ENCODE data around the gene ADTRP.

The ADTRP gene

GRCh38 chr6:11774426-11774825, 4.2 kb downstream of the ADTRP start:
- in situ Hi-C loops (cut with MboI; ENCODE audit: low sequenced_read_pairs), result no loop called here

GRCh38 chr6:11773581-11773980, 5.0 kb downstream of the ADTRP start:
- in situ Hi-C loops (cut with MboI; ENCODE audit: low sequenced_read_pairs), result no loop called here

DNA sequence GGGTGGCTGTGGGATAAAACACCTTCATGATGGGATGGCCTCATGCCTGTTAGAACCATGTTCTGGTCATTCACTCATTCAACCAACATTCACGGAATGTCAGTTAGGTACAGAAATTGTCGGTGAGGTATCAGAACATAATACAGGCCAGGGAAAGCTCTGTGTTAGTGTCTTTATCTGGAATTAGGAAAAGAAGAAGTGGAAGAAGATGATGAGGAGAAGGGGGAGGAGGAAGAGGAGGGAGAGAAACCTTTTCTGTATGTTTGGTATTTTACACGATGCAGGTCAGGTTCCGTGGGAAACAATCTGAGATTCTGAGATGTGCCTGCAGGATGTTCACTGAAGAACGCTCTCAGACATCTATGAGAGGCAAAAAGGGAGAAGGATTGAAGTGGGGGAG, 5.6 kb downstream of the ADTRP start:
- in situ Hi-C loops (cut with MboI; ENCODE audit: low sequenced_read_pairs), result no loop called here

GRCh38 chr6:11772109-11772825, 6.3 kb downstream of the ADTRP start:
- in situ Hi-C loops (cut with MboI; ENCODE audit: low sequenced_read_pairs), result no loop called here

DNA sequence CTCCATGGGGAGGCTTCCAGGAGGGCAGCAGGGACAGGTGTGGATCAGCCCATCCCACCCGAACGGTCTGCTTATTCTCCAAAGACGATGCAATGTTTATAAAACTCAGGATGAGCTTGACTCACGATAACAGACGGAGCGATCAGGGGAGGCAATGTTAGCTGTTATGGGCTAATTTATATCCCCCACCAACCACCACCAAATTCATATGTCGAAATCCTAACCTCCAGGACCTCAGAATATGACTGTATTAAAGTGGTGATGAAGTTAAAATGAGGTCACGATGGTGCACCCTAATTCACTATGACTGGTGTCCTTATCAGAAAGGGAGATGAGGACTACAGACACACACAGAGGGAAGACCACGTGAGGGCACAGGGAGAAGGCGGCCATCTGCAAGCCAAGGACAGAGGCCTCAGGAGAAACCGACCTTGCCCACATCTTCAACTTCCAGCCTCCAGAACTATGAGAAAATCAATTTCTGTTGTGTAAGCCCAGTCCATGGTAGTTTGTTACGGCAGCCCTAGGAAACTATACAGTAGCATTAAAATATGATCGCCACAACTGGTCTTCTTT, 7.0 kb downstream of the ADTRP start:
- in situ Hi-C loops (cut with MboI; ENCODE audit: low sequenced_read_pairs), result no loop called here

DNA sequence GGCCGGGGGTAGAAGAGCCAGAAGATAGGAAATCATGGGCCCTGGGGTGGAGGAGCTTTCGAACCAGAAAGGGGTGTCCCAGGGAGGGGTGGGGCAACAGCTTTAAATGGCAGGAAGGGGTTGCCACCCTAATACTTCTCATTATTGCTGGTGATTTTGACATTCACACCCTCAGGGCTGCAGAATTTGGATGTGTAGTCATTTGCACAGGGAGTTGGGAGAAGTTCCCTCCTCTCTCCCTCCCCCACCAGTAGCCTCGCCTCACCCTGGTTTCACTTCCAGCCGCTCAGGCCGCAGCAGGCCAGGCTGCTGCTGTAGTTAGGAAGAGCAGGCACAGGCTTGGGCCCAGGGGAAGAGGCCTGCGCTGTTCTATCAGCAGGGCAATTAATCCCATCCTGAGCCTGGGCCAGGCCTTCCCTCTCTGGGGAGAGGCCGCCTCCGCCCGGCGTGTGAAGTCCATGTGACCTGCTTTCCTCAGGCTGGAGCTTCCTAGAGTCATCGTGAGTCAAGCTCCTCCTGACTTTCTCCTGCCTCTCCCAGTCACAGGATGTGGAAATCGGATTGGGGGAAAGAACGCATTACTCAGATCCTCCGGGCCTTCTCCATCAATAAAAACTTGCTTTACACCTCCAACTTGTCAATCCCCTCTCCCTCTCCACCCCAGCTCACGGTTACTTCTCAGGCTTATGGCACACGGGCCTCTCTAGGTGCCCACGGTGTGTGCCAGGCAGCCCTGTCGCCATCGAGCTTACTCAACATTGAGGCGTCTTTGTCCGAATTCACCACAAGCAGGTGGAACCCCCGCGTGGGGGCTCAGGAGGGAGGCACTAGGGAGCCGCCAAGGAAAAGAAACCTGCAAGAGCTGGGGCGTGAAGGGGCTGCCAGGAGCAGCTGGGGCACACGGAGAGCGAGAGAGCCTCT, 7.8 kb downstream of the ADTRP start:
- in situ Hi-C loops (cut with MboI; ENCODE audit: low sequenced_read_pairs), result no loop called here

- in situ Hi-C loops (cut with MboI; ENCODE audit: low sequenced_read_pairs), result no loop called here
Observed at GRCh38 chr6:11769811-11770545, 8.6 kb downstream of the ADTRP start.

- in situ Hi-C loops (cut with MboI; ENCODE audit: low sequenced_read_pairs), result no loop called here
Observed at GRCh38 chr6:11769244-11769643, 9.4 kb downstream of the ADTRP start.

DNA sequence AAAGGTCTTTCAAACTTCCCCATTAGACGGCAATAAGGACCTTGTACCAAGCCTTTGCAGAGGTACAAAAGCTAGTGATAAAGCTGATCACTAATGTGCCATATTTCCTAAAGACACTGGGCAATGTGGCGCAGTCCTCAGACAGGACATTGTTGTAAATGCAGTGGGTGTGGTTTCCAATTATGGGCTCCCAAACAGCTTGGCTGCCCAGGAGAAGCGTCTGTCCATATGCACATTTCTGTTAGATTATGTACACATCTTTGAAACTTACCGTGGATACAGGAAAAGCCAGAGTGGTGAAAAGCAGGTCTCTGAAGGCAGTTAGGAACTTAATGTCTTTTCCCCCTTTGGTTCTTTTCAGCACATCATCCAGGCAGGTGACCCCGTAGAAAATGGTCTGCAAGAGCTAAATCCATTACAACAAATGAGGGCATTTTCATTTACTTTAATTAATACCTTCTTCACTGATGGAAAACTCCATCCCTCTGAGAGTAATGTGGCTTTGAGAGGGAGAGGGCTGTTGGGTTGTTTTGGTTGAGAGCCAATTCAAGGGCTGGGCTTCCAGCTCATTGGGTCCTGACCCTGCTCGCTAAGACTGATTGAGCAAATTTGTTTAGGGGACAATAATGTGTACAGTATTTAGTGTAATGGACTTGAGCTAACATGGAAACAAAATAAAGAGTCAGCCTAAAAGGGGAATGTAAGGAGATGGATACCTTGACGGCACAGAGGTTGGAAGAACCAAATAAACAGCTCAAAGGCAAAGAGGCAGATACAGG, 10.4 kb downstream of the ADTRP start:
- in situ Hi-C loops (cut with MboI; ENCODE audit: low sequenced_read_pairs), result no loop called here

DNA sequence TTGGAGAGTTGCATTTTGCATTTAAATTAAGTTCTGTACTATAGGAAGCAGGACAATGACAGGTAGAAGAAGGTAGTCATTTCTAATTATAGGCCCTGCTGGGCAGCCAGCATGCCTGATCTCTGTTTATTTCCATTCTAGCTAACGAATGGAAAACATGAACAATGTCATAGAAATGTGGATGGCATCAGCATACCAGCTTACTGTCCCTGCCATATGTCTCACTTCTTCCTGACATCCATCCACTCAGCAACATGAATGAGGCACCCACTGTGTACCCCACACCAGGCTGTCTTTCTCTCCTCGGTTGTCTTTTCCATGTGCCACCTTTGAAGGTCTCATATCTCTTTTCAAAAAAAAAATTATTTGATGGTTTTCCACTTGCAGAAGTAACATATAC, 11.1 kb downstream of the ADTRP start:
- in situ Hi-C loops (cut with MboI; ENCODE audit: low sequenced_read_pairs), result no loop called here

- in situ Hi-C loops (cut with MboI; ENCODE audit: low sequenced_read_pairs), result no loop called here
Observed at GRCh38 chr6:11766589-11767450, 11.8 kb downstream of the ADTRP start.

GRCh38 chr6:11766043-11766442, 12.6 kb downstream of the ADTRP start:
- in situ Hi-C loops (cut with MboI; ENCODE audit: low sequenced_read_pairs), result no loop called here

DNA sequence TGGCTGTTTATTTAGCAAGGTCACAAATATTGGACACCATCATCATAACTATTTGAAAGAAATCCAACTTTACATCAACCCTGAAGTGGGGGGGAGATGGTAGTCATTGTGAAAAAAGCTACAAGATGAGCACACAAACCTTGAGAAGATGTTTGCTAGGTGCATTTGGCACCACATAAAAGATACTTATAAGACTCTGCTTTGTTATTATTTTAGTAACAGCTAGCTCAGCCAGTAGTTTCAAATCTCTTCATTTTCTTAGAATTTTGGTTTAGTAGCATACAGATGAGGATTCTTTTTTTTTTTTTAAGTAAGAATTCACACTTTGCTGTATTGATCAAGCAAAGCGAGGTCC, 14.4 kb downstream of the ADTRP start:
- in situ Hi-C loops (cut with MboI; ENCODE audit: low sequenced_read_pairs), result no loop called here

DNA sequence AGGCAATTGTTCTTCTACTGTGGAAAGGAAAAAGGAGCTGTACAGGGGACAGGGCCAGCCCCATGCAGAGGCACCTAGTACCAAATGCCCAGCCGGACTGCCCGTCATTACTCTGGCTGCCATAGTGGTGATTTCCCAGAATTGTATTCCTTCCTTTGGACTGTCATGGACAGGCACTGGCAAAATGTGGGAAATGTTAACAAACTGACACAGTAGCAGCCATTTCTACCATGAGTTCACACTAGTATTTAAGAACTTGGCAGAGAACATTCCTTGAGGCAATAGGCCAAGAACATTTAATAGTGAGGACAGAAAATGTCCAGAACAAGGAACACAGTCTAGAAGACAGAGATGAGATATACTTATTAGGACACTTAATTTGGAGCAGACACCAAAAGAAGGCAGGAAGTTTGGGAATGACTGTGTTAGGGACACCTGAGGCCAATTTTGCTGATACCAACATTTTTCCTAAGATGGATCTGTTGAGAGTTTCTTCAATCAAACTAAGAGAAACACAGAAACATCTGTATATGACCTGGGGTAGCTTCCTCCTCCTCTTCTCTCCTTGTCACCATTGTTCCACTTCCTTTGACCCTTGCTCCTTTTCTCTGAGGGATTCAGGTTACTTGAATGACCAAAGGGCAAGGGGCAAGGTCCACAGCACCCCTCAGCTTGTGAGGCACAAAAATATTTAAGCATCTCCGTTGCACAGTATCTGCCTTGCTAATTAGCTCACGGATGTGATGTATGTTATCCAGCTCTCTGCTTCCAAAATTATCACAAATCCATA, 14.9 kb downstream of the ADTRP start:
- in situ Hi-C loops (cut with MboI; ENCODE audit: low sequenced_read_pairs), result no loop called here

GRCh38 chr6:11762794-11763459, 15.7 kb downstream of the ADTRP start:
- in situ Hi-C loops (cut with MboI; ENCODE audit: low sequenced_read_pairs), result no loop called here

DNA sequence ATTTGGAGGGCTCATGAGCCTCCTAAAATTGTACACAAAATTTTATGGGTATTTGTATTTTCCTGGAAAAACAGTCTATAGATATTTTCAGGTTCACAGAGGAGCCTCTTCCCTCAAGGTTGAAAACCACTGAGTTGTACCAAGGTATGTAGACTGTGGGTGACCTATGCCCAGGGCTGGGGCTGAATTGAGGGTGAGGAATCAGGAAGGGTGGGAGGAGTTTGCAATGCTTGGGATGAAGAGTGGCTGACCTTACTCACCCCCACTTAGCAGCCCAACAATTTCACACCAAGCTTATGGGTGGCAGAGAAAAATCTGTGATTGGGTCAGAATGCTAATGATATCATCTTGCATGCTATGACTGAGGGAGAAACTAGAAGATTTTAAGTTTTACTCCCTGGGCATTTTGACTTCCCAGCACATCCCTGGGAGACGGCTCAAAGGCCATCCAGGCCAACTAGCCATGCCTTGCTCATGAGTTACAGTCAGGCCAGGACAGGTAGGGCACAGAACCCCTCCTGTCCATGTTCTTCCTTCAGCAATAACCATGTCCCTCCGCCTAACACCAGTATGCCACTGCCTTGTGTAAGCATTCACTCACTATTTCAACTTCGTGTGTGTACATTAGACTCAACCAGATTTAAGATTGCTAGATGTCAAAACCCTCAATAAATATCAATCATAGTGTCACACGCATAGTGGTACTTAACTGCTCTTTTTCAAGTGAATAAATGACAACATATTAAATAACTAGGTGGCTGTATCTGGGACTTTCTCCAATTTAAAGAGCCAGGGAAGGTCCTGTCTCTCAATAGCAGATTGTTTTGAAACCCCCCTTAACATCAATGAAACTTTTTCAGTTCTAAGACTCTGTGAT, 16.6 kb downstream of the ADTRP start:
- in situ Hi-C loops (cut with MboI; ENCODE audit: low sequenced_read_pairs), result no loop called here

DNA sequence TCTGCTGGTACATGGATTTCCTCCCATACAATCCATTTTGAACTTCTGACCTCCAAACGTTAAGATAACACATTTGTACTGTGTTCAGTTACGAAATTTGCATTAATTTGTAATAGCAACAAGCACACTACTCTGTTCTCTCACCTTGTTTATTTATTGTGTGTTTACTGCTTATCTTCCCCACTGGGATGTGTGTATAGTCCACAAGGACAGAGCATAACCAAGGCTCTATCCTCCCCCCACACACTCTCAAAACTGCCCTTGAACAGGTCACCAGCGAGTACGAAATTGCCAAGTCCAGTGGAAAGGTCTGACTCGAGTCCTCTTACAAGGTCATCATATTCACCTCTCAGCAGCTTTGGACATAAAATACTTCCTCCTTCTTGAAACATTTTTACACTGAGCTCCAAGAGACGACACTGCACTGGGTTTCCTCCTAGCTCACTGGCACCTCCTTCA, 18.6 kb downstream of the ADTRP start:
- in situ Hi-C loops (cut with MboI; ENCODE audit: low sequenced_read_pairs), result no loop called here
